ENCODE measurements around the gene RAB20.

DNA sequence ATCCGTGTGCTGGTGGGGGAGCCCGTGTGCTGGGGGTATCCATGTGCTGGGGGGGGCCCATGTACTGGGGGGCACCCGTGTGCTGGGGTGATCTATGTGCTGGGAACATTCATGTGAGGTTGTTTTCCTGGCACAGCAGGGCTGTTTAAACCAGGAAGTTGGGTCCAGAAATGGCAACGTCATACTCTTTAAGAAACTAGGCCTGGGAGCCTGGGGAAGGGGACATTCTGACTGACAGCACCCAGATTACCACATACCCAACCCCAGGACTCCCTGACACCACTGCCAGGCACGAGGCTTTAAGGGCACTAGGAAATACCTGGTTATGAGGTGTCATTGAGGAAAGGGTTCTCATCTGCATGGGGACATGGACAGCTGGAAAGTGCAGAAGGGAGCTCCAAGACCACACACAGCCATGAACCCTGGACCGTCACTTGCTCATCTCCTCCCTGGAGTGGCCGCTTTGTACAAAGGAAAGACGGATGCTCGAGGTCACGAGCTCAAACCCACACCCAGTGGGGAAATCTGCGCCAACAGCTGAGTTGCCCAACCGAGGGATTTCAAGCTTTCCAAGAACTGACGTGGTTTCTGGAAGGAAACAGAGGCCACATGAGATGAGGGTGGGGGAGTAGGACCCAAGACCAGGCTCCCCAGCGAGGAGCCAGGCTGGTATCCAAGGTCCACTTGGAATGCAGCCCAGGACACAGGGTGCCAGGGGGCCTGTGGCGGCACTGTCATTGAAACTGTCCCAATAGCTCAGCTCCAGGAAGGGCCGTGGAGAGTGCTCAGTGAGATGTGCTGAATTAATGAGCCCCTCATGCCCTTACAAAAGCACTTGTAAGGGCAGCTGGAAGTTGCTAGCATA is 40.9 kb downstream of the RAB20 start:
- TF ChIP-seq, protein P1, sequence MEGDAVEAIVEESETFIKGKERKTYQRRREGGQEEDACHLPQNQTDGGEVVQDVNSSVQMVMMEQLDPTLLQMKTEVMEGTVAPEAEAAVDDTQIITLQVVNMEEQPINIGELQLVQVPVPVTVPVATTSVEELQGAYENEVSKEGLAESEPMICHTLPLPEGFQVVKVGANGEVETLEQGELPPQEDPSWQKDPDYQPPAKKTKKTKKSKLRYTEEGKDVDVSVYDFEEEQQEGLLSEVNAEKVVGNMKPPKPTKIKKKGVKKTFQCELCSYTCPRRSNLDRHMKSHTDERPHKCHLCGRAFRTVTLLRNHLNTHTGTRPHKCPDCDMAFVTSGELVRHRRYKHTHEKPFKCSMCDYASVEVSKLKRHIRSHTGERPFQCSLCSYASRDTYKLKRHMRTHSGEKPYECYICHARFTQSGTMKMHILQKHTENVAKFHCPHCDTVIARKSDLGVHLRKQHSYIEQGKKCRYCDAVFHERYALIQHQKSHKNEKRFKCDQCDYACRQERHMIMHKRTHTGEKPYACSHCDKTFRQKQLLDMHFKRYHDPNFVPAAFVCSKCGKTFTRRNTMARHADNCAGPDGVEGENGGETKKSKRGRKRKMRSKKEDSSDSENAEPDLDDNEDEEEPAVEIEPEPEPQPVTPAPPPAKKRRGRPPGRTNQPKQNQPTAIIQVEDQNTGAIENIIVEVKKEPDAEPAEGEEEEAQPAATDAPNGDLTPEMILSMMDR (IDR thresholded peaks at IDR 0.05), result no peak
- no peak for TF ChIP-seq POLR2A (IDR thresholded peaks at IDR 0.05)
